Occipital lobe (tissue), 3 donors: Measurements from ENCODE around the gene CDC5L. TPM values are rescaled to one million over a fixed set of nuclear protein-coding genes. Genes with fewer than 3 reads are reported as not detected.

ENCODE experiments used
- DNase-seq: peaks from one replicate; lab custom pipeline; 2025; lab: John Stamatoyannopoulos, UW
- small RNA-seq: library from RNA; depleted of rRNA; stranded (forward); fragments of <200 nt; gene quantifications from one replicate; pipeline ENCODE3, GENCODE V24; 2014
- total RNA-seq: library from RNA; depleted of rRNA; stranded (reverse); fragments of >200 nt; gene quantifications from one replicate; pipeline ENCODE4 v1.2.3, GENCODE V29; 2014

The CDC5L gene
- total RNA-seq, 1 donor from 2014 or later = 55.7 TPM

DNA sequence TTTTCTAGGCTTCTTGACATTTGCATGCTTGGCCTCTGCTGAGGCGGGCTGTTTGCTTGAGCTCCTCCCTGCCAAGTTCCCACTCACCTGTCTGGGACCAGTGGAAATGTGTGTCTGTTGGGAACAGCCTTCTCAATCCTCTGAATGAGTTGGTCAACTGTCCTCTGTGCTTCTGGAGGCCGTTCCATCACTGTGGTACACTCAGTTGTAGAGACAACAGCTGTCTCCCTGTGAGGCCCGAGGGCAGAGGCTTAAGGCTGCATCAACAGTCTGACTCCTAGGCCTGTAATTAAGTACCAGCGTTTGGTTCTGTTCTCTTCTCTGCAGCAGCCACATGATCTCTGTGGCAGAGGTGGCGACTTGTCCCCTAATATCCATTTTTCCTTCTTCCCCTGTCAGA lies 110.9 kb downstream of the CDC5L start:
- no peak for DNase-seq

DNA sequence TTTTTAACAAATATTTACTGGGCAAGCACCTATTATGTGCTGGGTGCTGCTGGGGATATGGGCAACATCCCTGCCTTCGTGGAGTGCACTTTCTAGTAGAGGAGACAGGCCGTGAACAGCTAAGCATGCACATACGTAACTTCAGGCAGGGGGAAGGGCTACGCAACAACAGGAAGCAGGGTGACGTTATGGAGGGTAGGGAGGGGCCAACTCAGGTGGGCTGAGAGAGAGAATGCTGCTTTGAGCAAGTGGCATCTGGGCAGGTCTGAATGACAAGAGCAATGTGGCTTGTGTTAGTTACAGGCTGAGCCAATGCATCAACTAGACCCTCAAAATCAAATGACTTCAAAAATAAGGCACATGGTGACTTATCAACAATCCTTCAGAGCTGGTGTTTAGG lies 112.1 kb downstream of the CDC5L start:
- no peak for DNase-seq

Small RNA genes lying within 50 kb of the gene (small RNA-seq; reads per million reads assigned to genes)
- not detected for gene MIR4642

Other genes with a start within 250 kb of the CDC5L start
- not detected for gene CAPN11, start 228.9 kb upstream of the CDC5L start, total RNA-seq
- not detected for gene MYMX, start 170.8 kb upstream of the CDC5L start, total RNA-seq
- gene SLC29A1, start 164.1 kb upstream of the CDC5L start, total RNA-seq = 5.5 TPM
- gene HSP90AB1, start 140.6 kb upstream of the CDC5L start, total RNA-seq = 440 TPM
- gene SLC35B2, start 130.2 kb upstream of the CDC5L start, total RNA-seq = 33.1 TPM
- 7.8 TPM for gene NFKBIE, start 122.2 kb upstream of the CDC5L start, total RNA-seq
- gene TMEM151B, start 117.3 kb upstream of the CDC5L start, total RNA-seq = 53.5 TPM
- 14.5 TPM for gene AARS2, start 74.4 kb upstream of the CDC5L start, total RNA-seq
- gene SPATS1, start 45.1 kb upstream of the CDC5L start, total RNA-seq = 0.62 TPM